ENCODE data around the gene ARHGEF18. TPM values are rescaled to one million over a fixed set of nuclear protein-coding genes. Genes with fewer than 3 reads are reported as not detected.

Gene ARHGEF18
- total and polyA plus RNA-seq, 2 donors (not counting 3 experiments of a cell fraction or from before 2014, with no cell fraction given) = 12.1 to 30.7 TPM

DNA sequence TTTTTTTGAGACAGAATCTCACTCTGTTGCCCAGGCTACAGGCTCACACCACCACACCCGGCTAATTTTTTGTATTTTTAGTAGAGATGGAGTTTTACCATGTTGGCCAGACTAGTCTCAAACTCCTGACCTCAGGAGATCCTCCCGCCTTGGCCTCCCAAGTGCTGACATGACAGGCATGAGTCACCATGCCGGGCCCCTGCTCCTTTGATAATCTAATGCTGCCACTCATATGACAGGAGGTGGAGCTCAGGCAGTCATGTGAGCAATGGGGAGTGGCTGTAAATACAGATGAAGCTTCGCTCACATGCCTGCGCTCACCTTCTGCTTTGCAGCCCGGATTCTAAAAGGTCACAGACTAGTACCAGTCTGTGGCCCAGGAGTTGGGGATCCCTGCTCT lies 25.1 kb downstream of the ARHGEF18 start:
- dilution Hi-C loops (cut with MboI; ENCODE audit: extremely low pct_ligation_motif_present, low sequenced_read_pairs) = no loop called here
- Histone ChIP-seq H3K9me1 (replicated peaks; ENCODE audit: control insufficient read depth, extremely low read depth, insufficient read depth, low read length) (no peaks in the 10 kb centered on the region), H3K9me3 (replicated peaks; ENCODE audit: control insufficient read depth, insufficient read depth, low read length) (no peaks in the 10 kb centered on the region), H2AFZ (ENCODE audit: low read depth, low read length) (no peak overlapping the region), H4K20me1 (replicated peaks; ENCODE audit: control insufficient read depth, extremely low read depth, insufficient read depth, low read length) (no peaks in the 10 kb centered on the region), H3K4me3 (replicated peaks in 1 of 3; ENCODE audit: insufficient read depth in 1 of 3, low read depth in 1 of 3, low read length in 3 of 3) (no peak overlapping the region), H3K9ac (replicated peaks; ENCODE audit: extremely low read depth, insufficient read depth, low read length) (no peak overlapping the region), H3K79me2 (ENCODE audit: control insufficient read depth, insufficient read depth, low read length) (no peaks in the 10 kb centered on the region), H3K36me3 (ENCODE audit: control insufficient read depth in 2 of 2, extremely low read depth in 1 of 2, insufficient read depth in 2 of 2, low read length in 2 of 2) (no peaks in the 10 kb centered on the region), H3K4me1 (ENCODE audit: control insufficient read depth, extremely low read depth, insufficient read depth, low read length) (no peaks in the 10 kb centered on the region), H3K27me3 (ENCODE audit: control insufficient read depth in 2 of 2, insufficient read depth in 2 of 2, low read length in 2 of 2) (no peaks in the 10 kb centered on the region), H3K27ac (ENCODE audit: insufficient read depth, low read depth, low read length) (no peak overlapping the region), H3K4me2 (ENCODE audit: insufficient read depth, low read length) (no peak overlapping the region)
- ChIA-PET CTCF (no interaction called here), POLR2A (no interaction called here)
- BruUV-seq (replicated peaks) = no TSS peak
- intact Hi-C loops (cut with micrococcal nuclease) = no loop called here
- DNase-seq (ENCODE audit: low read depth, low spot score) = no peak
- TF ChIP-seq CTCF (IDR thresholded peaks at IDR 0.05; ENCODE audit: extremely low read depth in 1 of 2, insufficient read depth in 1 of 2, low read depth in 1 of 2, low read length in 2 of 2) (no peak), POLR2A (IDR thresholded peaks at IDR 0.05; ENCODE audit: low read depth, low read length) (no peak), JUN (IDR thresholded peaks at IDR 0.05; ENCODE audit: borderline replicate concordance, insufficient read depth, insufficient read length, low read depth) (no peak), FOS (IDR thresholded peaks at IDR 0.05; ENCODE audit: borderline replicate concordance, insufficient read depth, low read length) (no peak), MYC (IDR thresholded peaks at IDR 0.05; ENCODE audit: low read depth, low read length) (no peak), MAX (IDR thresholded peaks at IDR 0.05; ENCODE audit: insufficient read depth, insufficient read length) (no peak), POLR2AphosphoS5 (IDR thresholded peaks at IDR 0.05; ENCODE audit: insufficient read depth, low read depth, low read length) (no peak), EZH2 (IDR thresholded peaks at IDR 0.05; ENCODE audit: borderline replicate concordance, low read depth, low read length, severe bottlenecking) (no peak), GATA2 (IDR thresholded peaks at IDR 0.05; ENCODE audit: insufficient read depth, insufficient read length, low read depth, low read length) (no peak)
- no peak for FAIRE-seq
